IPS DF 6.9 (cell line): Measurements from ENCODE around the gene PAPOLB.

ENCODE experiments used
- DNase-seq: peaks from one replicate; pipeline ENCODE4 v3.0.0-alpha.2; 2013; ENCODE audit warnings: low read depth, low spot score
- H3K27ac ChIP-seq: one replicate; pipeline ENCODE4 v1.5.1; 2013; ENCODE audit warnings: low read length, control low read depth
- H3K27me3 ChIP-seq: 2 replicates; pipeline ENCODE4 v1.6.1; 2013; ENCODE audit warnings: mild to moderate bottlenecking, low read length; ENCODE audit not compliant: control insufficient read depth, insufficient read depth
- H3K36me3 ChIP-seq: 2 replicates; pipeline ENCODE4 v1.6.1; 2013; ENCODE audit warnings: low read length; ENCODE audit not compliant: control insufficient read depth, insufficient read depth
- H3K4me1 ChIP-seq: 2 replicates; pipeline ENCODE4 v1.6.1; 2013; ENCODE audit warnings: low read length; ENCODE audit not compliant: control insufficient read depth, insufficient read depth
- H3K4me3 ChIP-seq: 2 replicates; pipeline ENCODE4 v1.5.1; 2013; ENCODE audit warnings: mild to moderate bottlenecking, low read length
- H3K9me3 ChIP-seq: 2 replicates; pipeline ENCODE4 v1.6.1; 2013; ENCODE audit warnings: low read length, inconsistent platforms; ENCODE audit not compliant: control insufficient read depth, insufficient read depth
- WGBS: extraction: QIAGEN DNeasy Blood & Tissue Kit; methylation state at CpG from one replicate; pipeline ENCODE4 v1.1.7; 2013; ENCODE audit warnings: mixed read lengths, missing lambda C conversion rate; ENCODE audit not compliant: insufficient read length, insufficient coverage; 5-methylcytosine and 5-hydroxymethylcytosine counted together

PAPOLB gene

GRCh38 chr7:4814433-4814832 lies 47.4 kb downstream of the PAPOLB start:
- Histone ChIP-seq H3K9me3 (peaks cover 4% of the 10 kb centered on the region; the same call in 1 of the 2 replicates), H3K4me3 (no peak overlapping the region), H3K4me1 (no peaks in the 10 kb centered on the region), H3K27ac (no peak overlapping the region), H3K36me3 (no peaks in the 10 kb centered on the region), H3K27me3 (no peaks in the 10 kb centered on the region)
- no CpG with 5 or more reads among the region's 14 CpGs for WGBS
- no peak for DNase-seq

DNA sequence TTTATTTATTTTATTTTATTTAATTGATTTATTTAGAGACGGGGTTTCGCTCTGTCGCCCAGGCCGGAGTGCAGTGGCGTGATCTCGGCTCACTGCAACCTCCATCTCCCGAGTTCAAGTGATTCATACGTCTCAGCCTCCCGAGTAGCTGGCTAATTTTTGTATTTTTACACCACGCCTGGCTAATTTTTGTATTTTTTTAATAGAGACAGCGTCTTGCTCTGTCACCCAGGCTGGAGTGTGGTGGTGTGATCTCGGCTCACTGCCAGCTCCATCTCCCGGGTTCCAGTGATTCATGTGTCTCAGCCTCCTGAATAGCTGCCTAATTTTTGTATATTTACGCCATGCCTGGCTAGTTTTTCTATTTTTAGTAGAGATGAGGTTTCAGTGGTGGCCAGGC lies 52.2 kb downstream of the PAPOLB start:
- no peak for DNase-seq
- no peaks in the 10 kb centered on the region for H3K27me3 ChIP-seq
- no peak overlapping the region for H3K4me3 ChIP-seq
- H3K4me1 ChIP-seq: no peaks in the 10 kb centered on the region
- no CpG with 5 or more reads among the region's 14 CpGs for WGBS
- H3K36me3 ChIP-seq: no peaks in the 10 kb centered on the region
- H3K27ac ChIP-seq: no peak overlapping the region
- peaks cover 2% of the 10 kb centered on the region; the same call in 1 of the 2 replicates for H3K9me3 ChIP-seq

DNA sequence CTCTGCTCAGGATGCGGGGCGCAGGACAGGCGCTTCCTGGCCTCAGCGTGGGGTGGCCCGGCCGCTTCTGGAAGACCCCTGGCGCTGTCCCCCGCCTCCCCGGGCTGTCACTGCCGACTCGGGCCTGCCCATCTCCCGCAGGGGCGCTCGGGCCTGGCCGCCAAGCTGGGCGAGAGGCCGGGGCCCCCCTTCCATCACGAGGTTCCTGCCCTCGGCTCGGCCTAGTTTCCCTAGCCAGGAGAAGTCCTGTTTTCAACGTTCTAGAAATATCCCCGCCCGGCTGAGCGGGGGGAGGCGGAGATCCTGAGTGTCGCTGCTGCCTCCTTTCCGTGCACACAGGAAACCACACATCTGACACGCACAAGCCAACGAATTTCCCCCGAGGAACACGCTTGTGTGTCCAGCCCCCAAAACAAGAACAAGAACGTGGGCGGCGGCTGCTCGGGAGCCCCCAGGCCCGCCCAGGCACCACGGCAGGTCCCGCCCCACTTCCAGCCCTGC lies 52.7 kb downstream of the PAPOLB start:
- H3K27me3 ChIP-seq: no peaks in the 10 kb centered on the region
- no peak overlapping the region for H3K4me3 ChIP-seq
- H3K27ac ChIP-seq: no peak overlapping the region
- peaks cover 2% of the 10 kb centered on the region; the same call in 1 of the 2 replicates for H3K9me3 ChIP-seq
- no peaks in the 10 kb centered on the region for H3K4me1 ChIP-seq
- H3K36me3 ChIP-seq: no peaks in the 10 kb centered on the region
- WGBS: no CpG with 5 or more reads among the region's 38 CpGs
- no peak for DNase-seq

DNA sequence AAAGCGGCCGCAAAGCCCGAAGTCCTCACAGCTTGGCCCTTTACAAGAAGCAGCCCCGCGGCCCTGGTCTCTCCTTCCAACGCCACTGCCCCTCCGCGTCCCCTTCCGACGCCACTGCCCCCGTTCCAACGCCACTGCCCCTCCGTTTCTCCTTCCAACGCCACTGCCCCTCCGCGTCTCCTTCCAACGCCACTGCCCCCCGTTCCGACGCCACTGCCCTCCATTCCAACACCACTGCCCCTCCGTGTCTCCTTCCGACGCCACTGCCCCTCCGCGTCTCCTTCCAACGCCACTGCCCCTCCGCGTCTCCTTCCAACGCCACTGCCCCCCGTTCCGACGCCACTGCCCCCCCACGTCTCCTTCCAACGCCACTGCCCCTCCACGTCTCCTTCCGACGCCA lies 53.3 kb downstream of the PAPOLB start:
- DNase-seq: no peak
- Histone ChIP-seq H3K4me1 (no peaks in the 10 kb centered on the region), H3K27ac (no peak overlapping the region), H3K9me3 (peaks cover 2% of the 10 kb centered on the region; the same call in 1 of the 2 replicates), H3K36me3 (no peaks in the 10 kb centered on the region), H3K27me3 (no peaks in the 10 kb centered on the region), H3K4me3 (no peak overlapping the region)
- no CpG with 5 or more reads among the region's 37 CpGs for WGBS

DNA sequence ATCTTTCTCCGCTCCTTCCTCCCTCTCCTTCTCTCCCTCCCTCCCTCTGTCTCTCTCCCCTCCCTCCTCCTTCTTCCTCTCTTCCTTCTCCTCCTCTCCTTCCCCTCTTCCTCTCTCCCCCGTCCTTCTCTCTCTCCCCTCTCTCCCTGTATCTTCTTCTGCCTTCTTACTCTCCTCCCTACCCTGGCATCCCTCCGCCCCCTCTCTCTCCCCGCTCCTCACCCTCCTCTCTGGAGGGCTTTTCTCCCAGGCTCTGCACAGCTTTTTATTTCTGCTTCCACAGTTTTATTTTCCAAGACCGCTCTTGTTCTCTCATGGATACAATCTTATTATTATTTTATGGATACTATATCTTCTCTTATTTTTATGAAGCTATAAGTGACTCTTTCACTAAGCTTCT lies 53.8 kb downstream of the PAPOLB start:
- H3K4me3 ChIP-seq: no peak overlapping the region
- no peak overlapping the region for H3K27ac ChIP-seq
- H3K36me3 ChIP-seq: no peaks in the 10 kb centered on the region
- H3K27me3 ChIP-seq: no peaks in the 10 kb centered on the region
- no peaks in the 10 kb centered on the region for H3K4me1 ChIP-seq
- WGBS: no CpG with 5 or more reads among the region's 5 CpGs
- DNase-seq: no peak
- H3K9me3 ChIP-seq: peaks cover 2% of the 10 kb centered on the region; the same call in 1 of the 2 replicates
